GM19468 (cell line): ENCODE results near the gene CMBL.

Source experiments
- ATAC-seq: cut with Tn5 transposase; IDR thresholded peaks from one replicate; pipeline ENCODE4 v1.9.1; 2021; ENCODE audit warnings: mild to moderate bottlenecking, moderate library complexity, moderate number of reproducible peaks; ENCODE audit not compliant: unreplicated experiment; ENCODE audit errors: extremely low read depth

CMBL gene

GRCh38 chr5:10311595-10312425 is 4.1 kb upstream of the CMBL start:
- ATAC-seq, result no peak

- ATAC-seq, result peak; percentile 34
Measured at GRCh38 chr5:10310835-10311570, 3.3 kb upstream of the CMBL start.

GRCh38 chr5:10310066-10310779 is 2.5 kb upstream of the CMBL start:
- no peak for ATAC-seq

GRCh38 chr5:10308844-10309243 is 1.1 kb upstream of the CMBL start:
- no peak for ATAC-seq

GRCh38 chr5:10306806-10307205 is 896 bp downstream of the CMBL start:
- ATAC-seq, result no peak

GRCh38 chr5:10306114-10306513 is 1.6 kb downstream of the CMBL start:
- no peak for ATAC-seq

- ATAC-seq, result no peak
Measured at GRCh38 chr5:10304932-10305331, 2.8 kb downstream of the CMBL start.

GRCh38 chr5:10303699-10304170 is 4.0 kb downstream of the CMBL start:
- ATAC-seq, result no peak

GRCh38 chr5:10303201-10303600 is 4.5 kb downstream of the CMBL start:
- ATAC-seq, result no peak

GRCh38 chr5:10301842-10302610 is 5.7 kb downstream of the CMBL start:
- no peak for ATAC-seq

GRCh38 chr5:10301266-10301665 is 6.4 kb downstream of the CMBL start:
- no peak for ATAC-seq

GRCh38 chr5:10300246-10300645 is 7.5 kb downstream of the CMBL start:
- ATAC-seq, result no peak

- ATAC-seq, result no peak
Measured at GRCh38 chr5:10297646-10298204, 10.0 kb downstream of the CMBL start.

- no peak for ATAC-seq
Measured at GRCh38 chr5:10295619-10296326, 11.9 kb downstream of the CMBL start.

- ATAC-seq, result no peak
Measured at GRCh38 chr5:10293907-10294662, 13.6 kb downstream of the CMBL start.

- ATAC-seq, result no peak
Measured at GRCh38 chr5:10291692-10292339, 15.9 kb downstream of the CMBL start.

GRCh38 chr5:10290438-10290837 is 17.3 kb downstream of the CMBL start:
- no peak for ATAC-seq

GRCh38 chr5:10289991-10290390 is 17.7 kb downstream of the CMBL start:
- ATAC-seq, result no peak
